Measurements from ENCODE around the gene PHTF2. TPM values are rescaled to one million over a fixed set of nuclear protein-coding genes. Genes with fewer than 3 reads are reported as not detected.

The PHTF2 gene
- total and polyA plus RNA-seq, 2 experiments from 2014 or later = 22.0 to 29.9 TPM

DNA sequence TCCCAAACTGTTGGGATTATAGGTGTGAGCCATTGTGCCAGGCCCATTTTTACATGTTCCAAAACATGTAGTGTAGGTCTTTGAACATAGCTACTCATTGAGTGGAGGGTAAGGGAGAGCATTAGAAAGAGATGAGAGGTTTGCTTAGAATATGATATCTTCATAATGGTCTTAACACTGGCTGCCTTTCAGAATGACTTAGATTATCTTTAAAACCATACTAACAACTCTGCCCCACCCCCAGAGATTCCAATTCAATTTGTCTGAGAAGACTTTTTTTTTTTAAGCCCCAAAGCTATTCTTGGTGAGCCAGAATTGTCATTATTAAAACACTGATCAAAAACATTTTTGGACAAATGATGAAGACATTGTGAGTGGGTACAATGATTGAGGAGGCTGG, 168.9 kb downstream of the PHTF2 start:
- no peaks in the 10 kb centered on the region for H3K79me2 ChIP-seq (ENCODE audit: insufficient read depth)
- H3F3A ChIP-seq (ENCODE audit: insufficient read depth) = no peaks in the 10 kb centered on the region; the same call in 1 of the 2 replicates
- in situ Hi-C loops (cut with MboI) = no loop called here
- no peak overlapping the region for H3K4me3 ChIP-seq
- H4K20me1 ChIP-seq (ENCODE audit: insufficient read depth) = no peaks in the 10 kb centered on the region
- H2AFZ ChIP-seq = no peak overlapping the region
- H3K4me2 ChIP-seq (ENCODE audit: unreplicated experiment) = no peak overlapping the region
- no peaks in the 10 kb centered on the region for H3K27me3 ChIP-seq (replicated peaks; ENCODE audit: insufficient read depth)
- H3K9me2 ChIP-seq (ENCODE audit: insufficient read depth) = no peaks in the 10 kb centered on the region
- TF ChIP-seq EZH2phosphoT487 (IDR thresholded peaks at IDR 0.05; ENCODE audit: insufficient read depth, low read depth) (no peak), EZH2 (IDR thresholded peaks at IDR 0.05; ENCODE audit: insufficient read depth, poor library complexity, severe bottlenecking) (no peak)
- H3K36me3 ChIP-seq (ENCODE audit: low read depth) = no peaks in the 10 kb centered on the region
- no peak overlapping the region for H3K9ac ChIP-seq
- no peak overlapping the region for H3K27ac ChIP-seq
- H3K4me1 ChIP-seq (ENCODE audit: insufficient read depth) = no peaks in the 10 kb centered on the region
- no peaks in the 10 kb centered on the region for H3K9me3 ChIP-seq (ENCODE audit: low read depth)
- no peak for DNase-seq

DNA sequence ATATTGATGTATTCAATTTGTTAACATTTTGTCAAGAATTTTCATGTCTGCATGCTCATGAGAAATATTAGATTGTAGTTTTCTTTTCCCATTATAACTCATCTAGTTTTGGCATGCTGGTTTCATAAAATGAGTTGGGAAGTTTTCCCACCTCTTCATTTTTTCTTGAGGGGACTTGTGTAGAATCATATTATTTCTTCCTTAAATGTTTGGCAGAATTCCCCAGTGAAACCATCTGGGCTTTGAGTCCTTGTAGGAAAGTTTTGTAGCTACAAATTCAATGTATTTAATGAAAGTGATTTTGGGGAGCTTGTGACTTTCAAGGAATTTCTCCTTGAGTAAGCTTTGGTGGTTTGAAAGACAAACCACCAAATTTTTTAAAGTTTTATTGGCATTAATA, 173.2 kb downstream of the PHTF2 start:
- no peaks in the 10 kb centered on the region for H3K36me3 ChIP-seq (ENCODE audit: low read depth)
- H3F3A ChIP-seq (ENCODE audit: insufficient read depth) = no peaks in the 10 kb centered on the region; the same call in 1 of the 2 replicates
- H3K27me3 ChIP-seq (replicated peaks; ENCODE audit: insufficient read depth) = no peaks in the 10 kb centered on the region
- no peaks in the 10 kb centered on the region for H3K9me2 ChIP-seq (ENCODE audit: insufficient read depth)
- H3K9ac ChIP-seq = no peak overlapping the region
- DNase-seq = no peak
- no peaks in the 10 kb centered on the region for H3K4me1 ChIP-seq (ENCODE audit: insufficient read depth)
- no peak for TF ChIP-seq EZH2phosphoT487 (IDR thresholded peaks at IDR 0.05; ENCODE audit: insufficient read depth, low read depth)
- TF ChIP-seq EZH2 (IDR thresholded peaks at IDR 0.05; ENCODE audit: insufficient read depth, poor library complexity, severe bottlenecking) = no peak
- H3K4me2 ChIP-seq (ENCODE audit: unreplicated experiment) = no peak overlapping the region
- no peak overlapping the region for H3K27ac ChIP-seq
- no peak overlapping the region for H3K4me3 ChIP-seq
- in situ Hi-C loops (cut with MboI) = no loop called here
- H4K20me1 ChIP-seq (ENCODE audit: insufficient read depth) = no peaks in the 10 kb centered on the region
- H3K9me3 ChIP-seq (ENCODE audit: low read depth) = no peaks in the 10 kb centered on the region
- H3K79me2 ChIP-seq (ENCODE audit: insufficient read depth) = no peaks in the 10 kb centered on the region
- no peak overlapping the region for H2AFZ ChIP-seq

DNA sequence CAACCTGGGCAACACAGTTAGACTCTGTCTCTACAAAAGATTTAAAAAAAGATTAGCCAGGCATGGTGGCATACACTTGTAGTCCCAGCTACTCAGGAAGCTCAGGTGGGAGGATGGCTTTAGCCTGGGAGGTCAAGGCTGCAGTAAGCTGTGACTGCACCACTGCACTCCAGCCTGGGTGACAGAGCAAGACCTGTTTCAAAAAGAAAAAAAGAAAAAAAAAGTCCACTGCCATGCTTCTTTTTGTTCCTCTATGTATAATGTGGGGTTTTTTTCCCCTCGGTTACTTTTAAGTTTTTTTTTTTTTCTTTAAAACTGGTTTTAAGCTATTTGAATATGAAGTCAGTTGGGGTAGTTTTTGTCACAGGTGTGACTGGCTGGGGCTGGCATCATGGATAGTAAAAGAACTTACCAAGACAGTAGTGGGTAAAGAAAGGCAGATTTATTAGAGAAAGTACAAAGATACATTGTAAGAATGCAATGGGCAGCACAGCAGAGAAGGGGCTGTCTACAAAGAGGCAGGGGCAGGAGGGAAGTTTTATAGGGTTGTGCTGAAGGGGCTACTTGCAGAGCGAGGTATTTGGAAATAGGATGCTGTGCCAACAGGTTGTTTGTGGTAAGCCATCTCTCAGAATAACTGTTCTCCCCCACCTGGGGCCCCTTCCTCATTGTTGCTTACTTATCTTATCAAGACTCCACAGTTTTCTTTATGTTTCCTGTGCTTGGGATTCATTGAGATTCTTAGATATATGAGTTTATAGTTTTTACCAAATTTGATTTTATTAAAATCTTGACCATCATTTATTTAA, 177.3 kb downstream of the PHTF2 start:
- WGBS, 2 experiments (ENCODE audit: low coverage in 1 of 2, low lambda C conversion rate in 2 of 2, missing lambda C conversion rate in 2 of 2) = 58 to 76% methylated on average over 2 of the region's 2 CpGs
- H3K9me3 ChIP-seq (ENCODE audit: low read depth) = no peaks in the 10 kb centered on the region
- H3K4me2 ChIP-seq (ENCODE audit: unreplicated experiment) = no peak overlapping the region
- no peaks in the 10 kb centered on the region for H3K9me2 ChIP-seq (ENCODE audit: insufficient read depth)
- H4K20me1 ChIP-seq (ENCODE audit: insufficient read depth) = no peaks in the 10 kb centered on the region
- no peaks in the 10 kb centered on the region for H3K79me2 ChIP-seq (ENCODE audit: insufficient read depth)
- no peak for DNase-seq
- no peak overlapping the region for H3K9ac ChIP-seq
- no peak for TF ChIP-seq EZH2phosphoT487 (IDR thresholded peaks at IDR 0.05; ENCODE audit: insufficient read depth, low read depth)
- no peak for TF ChIP-seq EZH2 (IDR thresholded peaks at IDR 0.05; ENCODE audit: insufficient read depth, poor library complexity, severe bottlenecking)
- no peak overlapping the region for H3K4me3 ChIP-seq
- H3K36me3 ChIP-seq (ENCODE audit: low read depth) = no peaks in the 10 kb centered on the region
- in situ Hi-C loops (cut with MboI) = no loop called here
- H3K27ac ChIP-seq = no peak overlapping the region
- H3K4me1 ChIP-seq (ENCODE audit: insufficient read depth) = no peaks in the 10 kb centered on the region
- no peaks in the 10 kb centered on the region; the same call in 1 of the 2 replicates for H3F3A ChIP-seq (ENCODE audit: insufficient read depth)
- no peak overlapping the region for H2AFZ ChIP-seq
- no peaks in the 10 kb centered on the region; the same call in 1 of the 2 replicates for H3K27me3 ChIP-seq (replicated peaks; ENCODE audit: insufficient read depth)

DNA sequence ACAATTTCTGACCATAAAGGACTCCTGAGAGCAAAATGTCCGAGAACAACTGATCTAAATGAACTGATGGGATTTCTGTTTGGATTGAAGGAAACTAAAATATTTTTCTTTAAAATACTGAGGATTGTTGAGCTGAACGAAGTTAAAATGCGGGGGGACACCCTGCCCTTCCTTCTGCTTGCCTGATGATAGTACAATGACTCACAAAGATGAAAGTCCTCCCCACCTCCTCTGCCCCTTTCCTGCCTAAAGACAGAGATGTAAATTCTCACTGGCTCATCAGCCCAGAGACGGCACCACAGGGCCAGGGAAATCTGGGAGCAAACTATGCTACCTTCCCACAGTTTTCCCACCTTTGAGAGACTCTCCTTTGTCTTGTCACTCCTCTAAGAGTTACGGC, 180.6 kb downstream of the PHTF2 start:
- 50 to 66% methylated on average over 5 of the region's 5 CpGs for WGBS, 2 experiments (ENCODE audit: low coverage in 1 of 2, low lambda C conversion rate in 2 of 2, missing lambda C conversion rate in 2 of 2)
- Histone ChIP-seq H3K4me1 (ENCODE audit: insufficient read depth) (no peaks in the 10 kb centered on the region), H3K36me3 (ENCODE audit: low read depth) (no peaks in the 10 kb centered on the region), H3K9ac (no peak overlapping the region), H3K4me2 (ENCODE audit: unreplicated experiment) (no peak overlapping the region), H3K27me3 (replicated peaks; ENCODE audit: insufficient read depth) (no peaks in the 10 kb centered on the region; the same call in 1 of the 2 replicates), H3K4me3 (no peak overlapping the region), H3K9me2 (ENCODE audit: insufficient read depth) (no peaks in the 10 kb centered on the region), H2AFZ (no peak overlapping the region), H4K20me1 (ENCODE audit: insufficient read depth) (no peaks in the 10 kb centered on the region), H3F3A (ENCODE audit: insufficient read depth) (no peaks in the 10 kb centered on the region), H3K79me2 (ENCODE audit: insufficient read depth) (no peaks in the 10 kb centered on the region), H3K9me3 (ENCODE audit: low read depth) (no peaks in the 10 kb centered on the region), H3K27ac (no peak overlapping the region)
- in situ Hi-C loops (cut with MboI) = no loop called here
- no peak for DNase-seq
- TF ChIP-seq EZH2phosphoT487 (IDR thresholded peaks at IDR 0.05; ENCODE audit: insufficient read depth, low read depth) (no peak), EZH2 (IDR thresholded peaks at IDR 0.05; ENCODE audit: insufficient read depth, poor library complexity, severe bottlenecking) (no peak)
